Stimulated activated CD8-positive, alpha-beta memory T cell treated with anti-CD3 and anti-CD28 coated beads, Interleukin-7, amount 100 ng/mL, for 4 hours (primary cell): ENCODE results near the gene ITGA8.

Experiments used
- DNase-seq, 2 donors: peaks; one replicate each; pipeline ENCODE4 v3.0.0-alpha.2; 2020; ENCODE audit warnings: low read depth in 2 of 2

The ITGA8 gene

GRCh38 chr10:15464381-15464780 lies 255.3 kb downstream of the ITGA8 start:
- no peak for DNase-seq
